MCF 10A (cell line): Measurements from ENCODE around the gene FILIP1L. TPM values are rescaled to one million over a fixed set of nuclear protein-coding genes. Genes with fewer than 3 reads are reported as not detected.

Experiments used
- BruUV-seq: library from RNA; stranded (reverse); fragments of 400-500 nt; replicated peaks from 2 replicates; lab custom pipeline; 2021; lab: Mats Ljungman, UMichigan
- CTCF ChIA-PET: fragments of 300-600 bp; sonication (Branson Sonifier 250); formaldehyde crosslinking; extraction: SDS; loops from one replicate; lab custom pipeline; 2021; ENCODE audit warnings: antibody characterized with exemption, inconsistent platforms; lab: Yijun Ruan, JAX
- POLR2A ChIA-PET: fragments of 300-600, 350-650 bp; sonication (Branson Sonifier 250); formaldehyde crosslinking; extraction: SDS; loops from one replicate; lab custom pipeline; 2020; ENCODE audit warnings: antibody characterized with exemption, inconsistent platforms; lab: Yijun Ruan, JAX
- DNase-seq: peaks from one replicate; pipeline ENCODE4 v3.0.0-alpha.2; 2018; ENCODE audit not compliant: unreplicated experiment
- H3K27ac Mint-ChIP-seq: one replicate; pipeline ENCODE4 v1.8.0; 2022; ENCODE audit warnings: mild to moderate bottlenecking, low read depth, mixed read lengths; ENCODE audit not compliant: unreplicated experiment
- H3K27me3 Mint-ChIP-seq: one replicate; pipeline ENCODE4 v1.8.0; 2022; ENCODE audit warnings: mixed read lengths; ENCODE audit not compliant: insufficient read depth, unreplicated experiment
- H3K36me3 Mint-ChIP-seq: one replicate; pipeline ENCODE4 v1.8.0; 2022; ENCODE audit warnings: mild to moderate bottlenecking, moderate library complexity, mixed read lengths; ENCODE audit not compliant: insufficient read depth, unreplicated experiment
- H3K4me1 Mint-ChIP-seq: one replicate; pipeline ENCODE4 v1.8.0; 2022; ENCODE audit warnings: mixed read lengths; ENCODE audit not compliant: insufficient read depth, unreplicated experiment
- H3K4me3 Mint-ChIP-seq: one replicate; pipeline ENCODE4 v1.8.0; 2022; ENCODE audit warnings: mild to moderate bottlenecking, moderate library complexity, mixed read lengths; ENCODE audit not compliant: unreplicated experiment
- H3K9me3 Mint-ChIP-seq: one replicate; pipeline ENCODE4 v1.8.0; 2022; ENCODE audit warnings: mixed read lengths; ENCODE audit not compliant: unreplicated experiment
- intact Hi-C: fragments of 100-400 bp; cut with micrococcal nuclease; formaldehyde crosslinking; loops from 2 replicates; pipeline ENCODE4 v1.14.1; 2022
- total RNA-seq: library from RNA; stranded (reverse); gene quantifications from 2 replicates; pipeline ENCODE4 v1.2.3, GENCODE V29; 2022
- TF ChIP-seq, protein P1 (sequence below): fragments of 200-600 bp; IDR thresholded peaks from one replicate; pipeline ENCODE4 v1.8.0; 2022; ENCODE audit warnings: antibody characterized with exemption, mild to moderate bottlenecking; ENCODE audit not compliant: unreplicated experiment

The FILIP1L gene
- total RNA-seq, 1 experiment from 2014 or later, result 2.4 TPM

GRCh38 chr3:99923873-99924272, 190.4 kb downstream of the FILIP1L start:
- Mint-ChIP-seq H3K27me3 (no peaks in the 10 kb centered on the region), H3K36me3 (no peaks in the 10 kb centered on the region), H3K4me3 (no peak overlapping the region), H3K27ac (peak overlapping the region; percentile 7), H3K9me3 (no peaks in the 10 kb centered on the region), H3K4me1 (peaks cover 19% of the 10 kb centered on the region)
- intact Hi-C loops, result loop anchor here (5.0 kb wide), 1 partner anchor 77 kb away; no protein-coding TSS in a partner anchor
- TF ChIP-seq, protein P1, sequence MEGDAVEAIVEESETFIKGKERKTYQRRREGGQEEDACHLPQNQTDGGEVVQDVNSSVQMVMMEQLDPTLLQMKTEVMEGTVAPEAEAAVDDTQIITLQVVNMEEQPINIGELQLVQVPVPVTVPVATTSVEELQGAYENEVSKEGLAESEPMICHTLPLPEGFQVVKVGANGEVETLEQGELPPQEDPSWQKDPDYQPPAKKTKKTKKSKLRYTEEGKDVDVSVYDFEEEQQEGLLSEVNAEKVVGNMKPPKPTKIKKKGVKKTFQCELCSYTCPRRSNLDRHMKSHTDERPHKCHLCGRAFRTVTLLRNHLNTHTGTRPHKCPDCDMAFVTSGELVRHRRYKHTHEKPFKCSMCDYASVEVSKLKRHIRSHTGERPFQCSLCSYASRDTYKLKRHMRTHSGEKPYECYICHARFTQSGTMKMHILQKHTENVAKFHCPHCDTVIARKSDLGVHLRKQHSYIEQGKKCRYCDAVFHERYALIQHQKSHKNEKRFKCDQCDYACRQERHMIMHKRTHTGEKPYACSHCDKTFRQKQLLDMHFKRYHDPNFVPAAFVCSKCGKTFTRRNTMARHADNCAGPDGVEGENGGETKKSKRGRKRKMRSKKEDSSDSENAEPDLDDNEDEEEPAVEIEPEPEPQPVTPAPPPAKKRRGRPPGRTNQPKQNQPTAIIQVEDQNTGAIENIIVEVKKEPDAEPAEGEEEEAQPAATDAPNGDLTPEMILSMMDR, result no peak
- no TSS peak for BruUV-seq
- DNase-seq, result no peak
- CTCF ChIA-PET, result interaction anchor here (0.5 kb wide), 1 partner anchor 92 kb away, joined by 3 read pairs; no protein-coding TSS in a partner anchor
- POLR2A ChIA-PET, result interaction anchor here (1.2 kb wide), 1 partner anchor 10 kb away, joined by 3 read pairs; no protein-coding TSS in a partner anchor

- H3K27ac Mint-ChIP-seq, result no peak overlapping the region
- ChIA-PET CTCF (interaction anchor here (0.6 kb wide), 1 partner anchor 669 kb away, joined by 3 read pairs; no protein-coding TSS in a partner anchor), POLR2A (interaction anchor here (0.8 to 1.9 kb wide), 3 partner anchors 18 to 45 kb away, joined by 5 to 8 read pairs (median 7); no protein-coding TSS in a partner anchor)
- TF ChIP-seq, protein P1, result no peak
- H3K4me3 Mint-ChIP-seq, result no peak overlapping the region
- DNase-seq, result no peak
- no TSS peak for BruUV-seq
- intact Hi-C loops, result loop anchor here (5.0 kb wide), 1 partner anchor 75 kb away; no protein-coding TSS in a partner anchor
- H3K27me3 Mint-ChIP-seq, result no peaks in the 10 kb centered on the region
- peaks cover 19% of the 10 kb centered on the region for H3K4me1 Mint-ChIP-seq
- no peaks in the 10 kb centered on the region for H3K36me3 Mint-ChIP-seq
- H3K9me3 Mint-ChIP-seq, result no peaks in the 10 kb centered on the region
Observed at GRCh38 chr3:99921986-99922385, 192.3 kb downstream of the FILIP1L start.

DNA sequence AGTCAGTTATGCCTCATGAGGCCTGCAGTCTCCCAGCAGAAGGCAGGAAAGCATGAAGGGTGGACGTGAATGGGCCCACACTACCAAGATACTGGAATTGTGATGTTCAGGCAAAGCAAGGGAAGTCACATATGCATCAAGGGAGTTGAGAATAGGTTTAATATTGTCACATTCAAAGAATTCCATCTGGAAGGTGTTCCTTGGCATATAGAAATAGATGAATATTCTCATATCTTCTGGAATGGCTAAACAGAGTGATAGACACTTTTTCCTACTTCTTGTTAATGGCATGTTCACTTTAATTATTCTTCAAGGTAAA, 193.0 kb downstream of the FILIP1L start:
- TF ChIP-seq, protein P1, result no peak
- DNase-seq, result no peak
- Mint-ChIP-seq H3K36me3 (no peaks in the 10 kb centered on the region), H3K4me1 (peaks cover 19% of the 10 kb centered on the region), H3K27ac (peak overlapping the region; percentile 85), H3K27me3 (no peaks in the 10 kb centered on the region), H3K9me3 (no peaks in the 10 kb centered on the region), H3K4me3 (no peak overlapping the region)
- ChIA-PET POLR2A (interaction anchor here (1.5 to 2.1 kb wide), 5 partner anchors 9 to 20 kb away, joined by 3 to 8 read pairs (median 6); no protein-coding TSS in a partner anchor), CTCF (interaction anchor here (0.6 kb wide), 1 partner anchor 669 kb away, joined by 3 read pairs; no protein-coding TSS in a partner anchor)
- no TSS peak for BruUV-seq
- intact Hi-C loops, result loop anchor here (5.0 kb wide), 1 partner anchor 74 kb away; no protein-coding TSS in a partner anchor

- H3K27ac Mint-ChIP-seq, result peak overlapping the region; percentile 85
- H3K27me3 Mint-ChIP-seq, result no peaks in the 10 kb centered on the region
- CTCF ChIA-PET, result interaction anchor here (0.9 to 1.0 kb wide), 2 partner anchors 32 to 82 kb away, joined by 3 read pairs; no protein-coding TSS in a partner anchor
- no peak overlapping the region for H3K4me3 Mint-ChIP-seq
- intact Hi-C loops, result loop anchor here (5.0 kb wide), 1 partner anchor 73 kb away; no protein-coding TSS in a partner anchor
- no peaks in the 10 kb centered on the region for H3K36me3 Mint-ChIP-seq
- BruUV-seq, result TSS peak; percentile 31
- POLR2A ChIA-PET, result interaction anchor here (0.7 to 2.1 kb wide), 8 partner anchors 9 to 82 kb away, joined by 3 to 10 read pairs (median 4); no protein-coding TSS in a partner anchor
- TF ChIP-seq, protein P1, result no peak
- peak; percentile 73 for DNase-seq
- H3K9me3 Mint-ChIP-seq, result no peaks in the 10 kb centered on the region
- H3K4me1 Mint-ChIP-seq, result peaks cover 19% of the 10 kb centered on the region
Observed at GRCh38 chr3:99920481-99921376, 193.6 kb downstream of the FILIP1L start.
